HepG2 (cell line): ENCODE results near the gene MB21D2. TPM values are rescaled to one million over a fixed set of nuclear protein-coding genes. Genes with fewer than 3 reads are reported as not detected.

Source experiments
- ATAC-seq: fragments of 200-7000 bp; cut with Tn5 transposase; 3 replicates; pipeline ENCODE4 v1.9.1; 2020; ENCODE audit warnings: mild to moderate bottlenecking, moderate library complexity
- BruUV-seq: library from RNA; stranded (reverse); fragments of 400-500 nt; replicated peaks from 2 replicates; lab custom pipeline; 2021; lab: Mats Ljungman, UMichigan
- CTCF ChIA-PET: fragments of 300-600 bp; formaldehyde crosslinking; extraction: SDS; loops from one replicate; lab custom pipeline; 2021; ENCODE audit warnings: low total read pairs, inconsistent platforms, low intra/inter-chr PET ratio; lab: Yijun Ruan, JAX
- POLR2A ChIA-PET: fragments of 350-600 bp; sonication (Branson Sonifier 250); formaldehyde crosslinking; loops from one replicate; lab custom pipeline; 2020; ENCODE audit warnings: antibody characterized with exemption, inconsistent platforms; lab: Yijun Ruan, JAX
- DNase-seq: peaks from one replicate; pipeline ENCODE4 v3.0.0-alpha.2; 2015; ENCODE audit warnings: low spot score
- FAIRE-seq: peaks from 3 replicates; lab custom pipeline; 2011; peaks lifted over from hg19 to GRCh38; lab: Jason Lieb, UNC
- H2AFZ ChIP-seq: one replicate; pipeline ENCODE4 v1.6.1; 2011; ENCODE audit warnings: low read length, inconsistent platforms
- H3K27ac ChIP-seq: fragments of 300-600 bp; 3 replicates; pipeline ENCODE4 v1.8.0; 2011; ENCODE audit warnings: mixed run types, mild to moderate bottlenecking, mixed read lengths, low read length, inconsistent platforms; ENCODE audit not compliant: insufficient read depth; ENCODE audit errors: extremely low read length
- H3K27me3 ChIP-seq, 2 experiments: fragments of 200-600 bp in 1 of 2; 2 replicates in 1 of 2; 3 replicates in 1 of 2; pipeline versions ENCODE4 v1.6.0 to v1.8.0; 2011; ENCODE audit warnings: low read length in 2 of 2, mild to moderate bottlenecking in 2 of 2, moderate library complexity in 2 of 2, inconsistent platforms in 1 of 2; ENCODE audit not compliant: insufficient read depth in 2 of 2, control insufficient read depth in 1 of 2
- H3K36me3 ChIP-seq, 2 experiments: fragments of 200-600 bp in 1 of 2; replicated peaks in 1 of 2; 2 replicates in 1 of 2; 3 replicates in 1 of 2; pipeline versions ENCODE4 v1.5.1 to v1.8.0; 2011; ENCODE audit warnings: low read length in 2 of 2, inconsistent platforms in 1 of 2; ENCODE audit not compliant: insufficient read depth in 2 of 2, control insufficient read depth in 1 of 2
- H3K4me1 ChIP-seq: 2 replicates; pipeline ENCODE4 v1.5.1; 2012; ENCODE audit warnings: low read length, inconsistent platforms; ENCODE audit not compliant: insufficient read depth
- H3K4me2 ChIP-seq: 2 replicates; pipeline ENCODE4 v1.6.0; 2011; ENCODE audit warnings: low read depth, low read length, inconsistent platforms
- H3K4me3 ChIP-seq, 3 experiments: fragments of 200-600 bp in 1 of 3; sonication (generic), shearing (Covaris generic) in 1 of 3; replicated peaks in 1 of 3; 2 replicates each; pipeline ENCODE4 v1.5.1; 2011 to 2016; ENCODE audit warnings: low read length in 3 of 3, inconsistent platforms in 2 of 3, low read depth in 2 of 3, mild to moderate bottlenecking in 2 of 3, control low read depth in 1 of 3, mixed read lengths in 1 of 3; ENCODE audit not compliant: insufficient read depth in 1 of 3
- H3K79me2 ChIP-seq: one replicate; pipeline ENCODE4 v1.6.1; 2011; ENCODE audit warnings: low read length, inconsistent platforms; ENCODE audit not compliant: insufficient read depth
- H3K9ac ChIP-seq: 2 replicates; pipeline ENCODE4 v1.6.0; 2011; ENCODE audit warnings: mild to moderate bottlenecking, low read depth, low read length, inconsistent platforms; ENCODE audit not compliant: insufficient read depth
- H3K9me3 ChIP-seq: 2 replicates; pipeline ENCODE4 v1.5.1; 2012; ENCODE audit warnings: mild to moderate bottlenecking, low read length
- H4K20me1 ChIP-seq: 2 replicates; pipeline ENCODE4 v1.6.0; 2011; ENCODE audit warnings: inconsistent platforms, mild to moderate bottlenecking, low read length, moderate library complexity; ENCODE audit not compliant: insufficient read depth
- ARNTL ChIP-seq: sonication (generic); formaldehyde crosslinking; IDR thresholded peaks from 2 replicates; pipeline ENCODE4 v1.4.0; 2020; ENCODE audit warnings: mild to moderate bottlenecking, missing genetic modification reagents
- CHCHD3 ChIP-seq: sonication (generic); formaldehyde crosslinking; IDR thresholded peaks from 2 replicates; pipeline ENCODE4 v1.8.0; 2022; ENCODE audit warnings: mild to moderate bottlenecking, missing genetic modification reagents, moderate library complexity
- ELF4 ChIP-seq: sonication (generic); formaldehyde crosslinking; IDR thresholded peaks from 2 replicates; pipeline ENCODE4 v1.5.0; 2020; ENCODE audit warnings: missing genetic modification reagents, mild to moderate bottlenecking, moderate library complexity, borderline replicate concordance
- PAWR ChIP-seq: sonication (generic); formaldehyde crosslinking; IDR thresholded peaks from 2 replicates; pipeline ENCODE4 v1.4.0; 2020; ENCODE audit warnings: missing genetic modification reagents, mild to moderate bottlenecking, borderline replicate concordance
- RFXAP ChIP-seq: sonication (generic); formaldehyde crosslinking; IDR thresholded peaks from 2 replicates; pipeline ENCODE4 v1.4.0; 2020; ENCODE audit warnings: missing genetic modification reagents, borderline replicate concordance
- SP1 ChIP-seq, 2 experiments: fragments of 450-650 bp in 1 of 2; sonication (generic) in 1 of 2; formaldehyde crosslinking in 1 of 2; IDR thresholded peaks; 2 replicates each; pipeline versions ENCODE4 v1.4.0 to v1.6.1; 2016 to 2020; ENCODE audit warnings: missing genetic modification reagents in 1 of 2
- TBP ChIP-seq: sonication (generic); formaldehyde crosslinking; IDR thresholded peaks from 2 replicates; pipeline ENCODE4 v1.5.0; 2020; ENCODE audit warnings: missing genetic modification reagents
- WIZ ChIP-seq: sonication (generic); formaldehyde crosslinking; IDR thresholded peaks from 2 replicates; pipeline ENCODE4 v1.5.1; 2020; ENCODE audit warnings: mild to moderate bottlenecking, missing genetic modification reagents
- ZNF101 ChIP-seq: sonication (generic); formaldehyde crosslinking; IDR thresholded peaks from 2 replicates; pipeline ENCODE4 v1.4.0; 2020; ENCODE audit warnings: mild to moderate bottlenecking, low read depth, missing genetic modification reagents, borderline replicate concordance
- ZNF205 ChIP-seq: IDR thresholded peaks from 2 replicates; pipeline ENCODE4 v1.6.1; 2018; ENCODE audit warnings: missing biosample characterization, missing genetic modification reagents
- ZNF274 ChIP-seq: sonication (generic); formaldehyde crosslinking; IDR thresholded peaks from 2 replicates; pipeline ENCODE4 v1.5.1; 2020; ENCODE audit warnings: mild to moderate bottlenecking, missing genetic modification reagents
- WGBS: methylation state at CpG from one replicate; pipeline ENCODE4 v1.1.6; 2017; ENCODE audit warnings: low lambda C conversion rate; 5-methylcytosine and 5-hydroxymethylcytosine counted together
- in situ Hi-C: cut with HindIII; loops from 2 replicates; pipeline ENCODE4 v1.10.0; 2017; ENCODE audit warnings: low pct_unique_long_range_greater_than_20kb; ENCODE audit not compliant: extremely low pct_ligation_motif_present
- intact Hi-C: fragments of 100-400 bp; cut with micrococcal nuclease; formaldehyde crosslinking; loops from one replicate; pipeline ENCODE4 v1.10.0; 2022; ENCODE audit not compliant: unreplicated experiment
- polyA plus RNA-seq, 8 experiments: library from polyadenylated mRNA; depleted of rRNA in 3 of 8; stranded (reverse) in 7 of 8; unstranded in 1 of 8; fragments of >200 nt; fragmentation: Illumina TruSeq in 4 of 8; extraction: Trizol in 4 of 8; gene quantifications; 2 replicates each; pipeline versions ENCODE4 v1.2.1 to v1.2.3, GENCODE V29; 2011 to 2016; ENCODE audit warnings: low read depth in 4 of 8, missing spikeins in 1 of 8, mixed read lengths in 1 of 8; ENCODE audit not compliant: insufficient read depth in 1 of 8
- total RNA-seq, 5 experiments: library from RNA; depleted of rRNA; stranded (reverse); fragments of >200 nt; fragmentation: Illumina TruSeq; extraction: Trizol; gene quantifications; 2 replicates each; pipeline ENCODE4 v1.2.3, GENCODE V29; 2016; ENCODE audit warnings: low read depth in 1 of 5
- TF ChIP-seq, protein P1 (sequence below): sonication (generic); formaldehyde crosslinking; IDR thresholded peaks from 2 replicates; pipeline ENCODE4 v1.5.0; 2020; ENCODE audit warnings: missing genetic modification reagents
- TF ChIP-seq, protein P2 (sequence below): sonication (generic); formaldehyde crosslinking; conservative IDR thresholded peaks from 2 replicates; pipeline ENCODE4 v1.4.0; 2020; ENCODE audit warnings: missing genetic modification reagents
- TF ChIP-seq, protein P3 (sequence below): sonication (generic); formaldehyde crosslinking; IDR thresholded peaks from 2 replicates; pipeline ENCODE4 v1.5.0; 2020; ENCODE audit warnings: mild to moderate bottlenecking, missing genetic modification reagents
- TF ChIP-seq, protein P4 (sequence below): sonication (generic); formaldehyde crosslinking; IDR thresholded peaks from 2 replicates; pipeline ENCODE4 v1.4.0; 2020; ENCODE audit warnings: missing genetic modification reagents, mild to moderate bottlenecking, borderline replicate concordance

The MB21D2 gene
- total and polyA plus RNA-seq, 2 of the 13 experiments (the other 11 are each of a cell fraction or from before 2014, with no cell fraction given): 0.90 to 1.6 TPM

DNA sequence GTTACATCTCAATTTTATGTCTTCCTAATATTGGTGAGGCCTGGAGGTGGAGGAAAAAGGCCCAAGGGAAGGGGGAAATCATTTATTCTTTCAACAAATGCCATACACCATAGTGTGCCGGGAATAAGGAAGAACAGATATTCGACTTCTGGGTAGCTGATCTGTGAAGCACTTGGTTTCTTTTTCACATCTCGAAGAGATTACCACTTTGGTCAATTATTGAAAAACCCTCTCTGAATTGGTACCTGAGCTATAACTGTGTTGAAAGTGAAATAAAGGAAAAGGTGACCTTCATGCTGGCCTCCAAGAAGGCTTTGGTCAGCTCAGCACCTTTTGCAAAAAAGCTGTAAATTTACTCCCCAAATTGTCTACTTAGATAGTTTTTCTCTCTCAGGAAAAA lies 14.2 kb upstream of the MB21D2 start:
- H3K9me3 ChIP-seq: no peaks in the 10 kb centered on the region
- H3K36me3 ChIP-seq: no peaks in the 10 kb centered on the region
- intact Hi-C loops: no loop called here
- no peaks in the 10 kb centered on the region for H3K4me1 ChIP-seq
- ChIA-PET CTCF (no interaction called here), POLR2A (no interaction called here)
- ATAC-seq (no peak), DNase-seq (no peak), FAIRE-seq (no peak)
- H3K27ac ChIP-seq: no peak overlapping the region
- H3K4me3 ChIP-seq: no peak overlapping the region
- TF ChIP-seq WIZ (no peak), PAWR (CRISPR knock-in tag) (no peak), ZNF274 (CRISPR knock-in tag) (no peak), TBP (CRISPR knock-in tag) (no peak), SP1 (IDR thresholded peaks at IDR 0.05) (no peak), SP1 (CRISPR knock-in tag; IDR thresholded peaks at IDR 0.05) (no peak), CHCHD3 (CRISPR knock-in tag) (no peak), ZNF205 (CRISPR knock-in tag) (no peak), ZNF101 (CRISPR knock-in tag) (no peak), ARNTL (CRISPR knock-in tag) (no peak), RFXAP (CRISPR knock-in tag) (no peak), ELF4 (no peak)
- TF ChIP-seq, protein P1, sequence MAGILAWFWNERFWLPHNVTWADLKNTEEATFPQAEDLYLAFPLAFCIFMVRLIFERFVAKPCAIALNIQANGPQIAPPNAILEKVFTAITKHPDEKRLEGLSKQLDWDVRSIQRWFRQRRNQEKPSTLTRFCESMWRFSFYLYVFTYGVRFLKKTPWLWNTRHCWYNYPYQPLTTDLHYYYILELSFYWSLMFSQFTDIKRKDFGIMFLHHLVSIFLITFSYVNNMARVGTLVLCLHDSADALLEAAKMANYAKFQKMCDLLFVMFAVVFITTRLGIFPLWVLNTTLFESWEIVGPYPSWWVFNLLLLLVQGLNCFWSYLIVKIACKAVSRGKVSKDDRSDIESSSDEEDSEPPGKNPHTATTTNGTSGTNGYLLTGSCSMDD (CRISPR knock-in tag): no peak
- TF ChIP-seq, protein P2, sequence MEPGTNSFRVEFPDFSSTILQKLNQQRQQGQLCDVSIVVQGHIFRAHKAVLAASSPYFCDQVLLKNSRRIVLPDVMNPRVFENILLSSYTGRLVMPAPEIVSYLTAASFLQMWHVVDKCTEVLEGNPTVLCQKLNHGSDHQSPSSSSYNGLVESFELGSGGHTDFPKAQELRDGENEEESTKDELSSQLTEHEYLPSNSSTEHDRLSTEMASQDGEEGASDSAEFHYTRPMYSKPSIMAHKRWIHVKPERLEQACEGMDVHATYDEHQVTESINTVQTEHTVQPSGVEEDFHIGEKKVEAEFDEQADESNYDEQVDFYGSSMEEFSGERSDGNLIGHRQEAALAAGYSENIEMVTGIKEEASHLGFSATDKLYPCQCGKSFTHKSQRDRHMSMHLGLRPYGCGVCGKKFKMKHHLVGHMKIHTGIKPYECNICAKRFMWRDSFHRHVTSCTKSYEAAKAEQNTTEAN (CRISPR knock-in tag): no peak
- TF ChIP-seq, protein P3, sequence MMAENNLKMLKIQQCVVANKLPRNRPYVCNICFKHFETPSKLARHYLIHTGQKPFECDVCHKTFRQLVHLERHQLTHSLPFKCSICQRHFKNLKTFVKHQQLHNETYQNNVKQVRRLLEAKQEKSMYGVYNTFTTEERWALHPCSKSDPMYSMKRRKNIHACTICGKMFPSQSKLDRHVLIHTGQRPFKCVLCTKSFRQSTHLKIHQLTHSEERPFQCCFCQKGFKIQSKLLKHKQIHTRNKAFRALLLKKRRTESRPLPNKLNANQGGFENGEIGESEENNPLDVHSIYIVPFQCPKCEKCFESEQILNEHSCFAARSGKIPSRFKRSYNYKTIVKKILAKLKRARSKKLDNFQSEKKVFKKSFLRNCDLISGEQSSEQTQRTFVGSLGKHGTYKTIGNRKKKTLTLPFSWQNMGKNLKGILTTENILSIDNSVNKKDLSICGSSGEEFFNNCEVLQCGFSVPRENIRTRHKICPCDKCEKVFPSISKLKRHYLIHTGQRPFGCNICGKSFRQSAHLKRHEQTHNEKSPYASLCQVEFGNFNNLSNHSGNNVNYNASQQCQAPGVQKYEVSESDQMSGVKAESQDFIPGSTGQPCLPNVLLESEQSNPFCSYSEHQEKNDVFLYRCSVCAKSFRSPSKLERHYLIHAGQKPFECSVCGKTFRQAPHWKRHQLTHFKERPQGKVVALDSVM (CRISPR knock-in tag): no peak
- TF ChIP-seq, protein P4, sequence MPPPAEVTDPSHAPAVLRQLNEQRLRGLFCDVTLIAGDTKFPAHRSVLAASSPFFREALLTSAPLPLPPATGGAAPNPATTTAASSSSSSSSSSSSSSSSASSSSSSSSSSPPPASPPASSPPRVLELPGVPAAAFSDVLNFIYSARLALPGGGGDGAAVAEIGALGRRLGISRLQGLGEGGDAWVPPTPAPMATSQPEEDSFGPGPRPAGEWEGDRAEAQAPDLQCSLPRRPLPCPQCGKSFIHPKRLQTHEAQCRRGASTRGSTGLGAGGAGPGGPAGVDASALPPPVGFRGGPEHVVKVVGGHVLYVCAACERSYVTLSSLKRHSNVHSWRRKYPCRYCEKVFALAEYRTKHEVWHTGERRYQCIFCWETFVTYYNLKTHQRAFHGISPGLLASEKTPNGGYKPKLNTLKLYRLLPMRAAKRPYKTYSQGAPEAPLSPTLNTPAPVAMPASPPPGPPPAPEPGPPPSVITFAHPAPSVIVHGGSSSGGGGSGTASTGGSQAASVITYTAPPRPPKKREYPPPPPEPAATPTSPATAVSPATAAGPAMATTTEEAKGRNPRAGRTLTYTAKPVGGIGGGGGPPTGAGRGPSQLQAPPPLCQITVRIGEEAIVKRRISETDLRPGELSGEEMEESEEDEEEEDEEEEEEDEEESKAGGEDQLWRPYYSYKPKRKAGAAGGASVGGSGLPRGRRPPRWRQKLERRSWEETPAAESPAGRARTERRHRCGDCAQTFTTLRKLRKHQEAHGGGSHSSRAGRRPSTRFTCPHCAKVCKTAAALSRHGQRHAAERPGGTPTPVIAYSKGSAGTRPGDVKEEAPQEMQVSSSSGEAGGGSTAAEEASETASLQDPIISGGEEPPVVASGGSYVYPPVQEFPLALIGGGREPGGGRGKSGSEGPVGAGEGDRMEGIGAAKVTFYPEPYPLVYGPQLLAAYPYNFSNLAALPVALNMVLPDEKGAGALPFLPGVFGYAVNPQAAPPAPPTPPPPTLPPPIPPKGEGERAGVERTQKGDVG (CRISPR knock-in tag): no peak
- TF ChIP-seq, all 625 proteins: peak for 0
- in situ Hi-C loops: no loop called here
- WGBS: 5% methylated on average over 3 of the region's 3 CpGs
- no peak overlapping the region for H2AFZ ChIP-seq
- no peaks in the 10 kb centered on the region for H3K27me3 ChIP-seq
- no peak overlapping the region for H3K9ac ChIP-seq
- no TSS peak for BruUV-seq
- H4K20me1 ChIP-seq: no peaks in the 10 kb centered on the region
- no peaks in the 10 kb centered on the region for H3K79me2 ChIP-seq
- H3K4me2 ChIP-seq: no peak overlapping the region
